ENCODE data around the gene LAMC2.

The LAMC2 gene

GRCh38 chr1:183173828-183174227 is 12.2 kb upstream of the LAMC2 start:
- Histone ChIP-seq H3K9ac (ENCODE audit: low read depth, low read length) (no peak overlapping the region), H3K4me3 (ENCODE audit: low read length) (no peak overlapping the region)

GRCh38 chr1:183175631-183176030 is 10.4 kb upstream of the LAMC2 start:
- no peaks in the 10 kb centered on the region for H3K36me3 ChIP-seq (ENCODE audit: insufficient read depth, low read depth, low read length)
- H3K4me3 ChIP-seq (ENCODE audit: low read length) = no peak overlapping the region
- H3K27me3 ChIP-seq (ENCODE audit: insufficient read depth, low read length) = no peaks in the 10 kb centered on the region
- no peak overlapping the region for H3K9ac ChIP-seq (ENCODE audit: low read depth, low read length)
- no peaks in the 10 kb centered on the region for H3K9me3 ChIP-seq (ENCODE audit: insufficient read depth, low read depth, low read length)
- no peak overlapping the region for H3K27ac ChIP-seq (ENCODE audit: low read length)
- H3K4me1 ChIP-seq (ENCODE audit: insufficient read depth, low read length) = peaks cover 5% of the 10 kb centered on the region; the same call in 1 of the 2 replicates

More at GRCh38 chr1:183173828-183174227, 12.2 kb upstream of the LAMC2 start:
- Histone ChIP-seq H3K4me1 (ENCODE audit: insufficient read depth, low read length) (no peaks in the 10 kb centered on the region; the same call in 1 of the 2 replicates), H3K36me3 (ENCODE audit: insufficient read depth, low read depth, low read length) (no peaks in the 10 kb centered on the region), H3K9me3 (ENCODE audit: insufficient read depth, low read depth, low read length) (no peaks in the 10 kb centered on the region), H3K27ac (ENCODE audit: low read length) (no peak overlapping the region), H3K27me3 (ENCODE audit: insufficient read depth, low read length) (no peaks in the 10 kb centered on the region)

GRCh38 chr1:183178545-183178944 is 7.5 kb upstream of the LAMC2 start:
- H3K27ac ChIP-seq (ENCODE audit: low read length) = no peak overlapping the region
- no peaks in the 10 kb centered on the region for H3K9me3 ChIP-seq (ENCODE audit: insufficient read depth, low read depth, low read length)
- no peak overlapping the region for H3K4me3 ChIP-seq (ENCODE audit: low read length)
- H3K27me3 ChIP-seq (ENCODE audit: insufficient read depth, low read length) = no peaks in the 10 kb centered on the region
- no peak overlapping the region for H3K9ac ChIP-seq (ENCODE audit: low read depth, low read length)
- H3K36me3 ChIP-seq (ENCODE audit: insufficient read depth, low read depth, low read length) = no peaks in the 10 kb centered on the region
- H3K4me1 ChIP-seq (ENCODE audit: insufficient read depth, low read length) = peaks cover 5% of the 10 kb centered on the region; the same call in 1 of the 2 replicates

GRCh38 chr1:183179033-183179432 is 7.0 kb upstream of the LAMC2 start:
- H3K27ac ChIP-seq (ENCODE audit: low read length) = no peak overlapping the region
- H3K9me3 ChIP-seq (ENCODE audit: insufficient read depth, low read depth, low read length) = no peaks in the 10 kb centered on the region
- peaks cover 5% of the 10 kb centered on the region; the same call in 1 of the 2 replicates for H3K4me1 ChIP-seq (ENCODE audit: insufficient read depth, low read length)
- no peaks in the 10 kb centered on the region for H3K36me3 ChIP-seq (ENCODE audit: insufficient read depth, low read depth, low read length)
- no peak overlapping the region for H3K9ac ChIP-seq (ENCODE audit: low read depth, low read length)
- H3K4me3 ChIP-seq (ENCODE audit: low read length) = no peak overlapping the region
- no peaks in the 10 kb centered on the region for H3K27me3 ChIP-seq (ENCODE audit: insufficient read depth, low read length)

GRCh38 chr1:183180218-183180617 is 5.8 kb upstream of the LAMC2 start:
- H3K36me3 ChIP-seq (ENCODE audit: insufficient read depth, low read depth, low read length) = no peaks in the 10 kb centered on the region
- H3K4me1 ChIP-seq (ENCODE audit: insufficient read depth, low read length) = peaks cover 5% of the 10 kb centered on the region; the same call in 1 of the 2 replicates
- no peak overlapping the region for H3K9ac ChIP-seq (ENCODE audit: low read depth, low read length)
- peaks cover 4% of the 10 kb centered on the region; the same call in 1 of the 2 replicates for H3K27me3 ChIP-seq (ENCODE audit: insufficient read depth, low read length)
- H3K9me3 ChIP-seq (ENCODE audit: insufficient read depth, low read depth, low read length) = no peaks in the 10 kb centered on the region
- no peak overlapping the region for H3K4me3 ChIP-seq (ENCODE audit: low read length)
- no peak overlapping the region for H3K27ac ChIP-seq (ENCODE audit: low read length)

GRCh38 chr1:183180634-183181056 is 5.4 kb upstream of the LAMC2 start:
- Histone ChIP-seq H3K4me3 (ENCODE audit: low read length) (no peak overlapping the region), H3K9ac (ENCODE audit: low read depth, low read length) (no peak overlapping the region), H3K27ac (ENCODE audit: low read length) (no peak overlapping the region), H3K4me1 (ENCODE audit: insufficient read depth, low read length) (peaks cover 5% of the 10 kb centered on the region; the same call in 1 of the 2 replicates), H3K27me3 (ENCODE audit: insufficient read depth, low read length) (peaks cover 8% of the 10 kb centered on the region; the same call in 1 of the 2 replicates), H3K9me3 (ENCODE audit: insufficient read depth, low read depth, low read length) (no peaks in the 10 kb centered on the region), H3K36me3 (ENCODE audit: insufficient read depth, low read depth, low read length) (no peaks in the 10 kb centered on the region)

GRCh38 chr1:183186841-183187240 is 777 bp downstream of the LAMC2 start:
- Histone ChIP-seq H3K36me3 (ENCODE audit: insufficient read depth, low read depth, low read length) (no peaks in the 10 kb centered on the region), H3K27me3 (ENCODE audit: insufficient read depth, low read length) (peaks cover 25% of the 10 kb centered on the region; the same call in 1 of the 2 replicates), H3K4me3 (ENCODE audit: low read length) (peak overlapping the region; percentile 74), H3K9me3 (ENCODE audit: insufficient read depth, low read depth, low read length) (no peaks in the 10 kb centered on the region), H3K27ac (ENCODE audit: low read length) (no peak overlapping the region), H3K4me1 (ENCODE audit: insufficient read depth, low read length) (peaks cover 6% of the 10 kb centered on the region; the same call in 1 of the 2 replicates), H3K9ac (ENCODE audit: low read depth, low read length) (peak overlapping the region; percentile 78; the same call in 1 of the 2 replicates)

- Histone ChIP-seq H3K4me1 (ENCODE audit: insufficient read depth, low read length) (peaks cover 10% of the 10 kb centered on the region), H3K36me3 (ENCODE audit: insufficient read depth, low read depth, low read length) (no peaks in the 10 kb centered on the region), H3K9ac (ENCODE audit: low read depth, low read length) (no peak overlapping the region), H3K9me3 (ENCODE audit: insufficient read depth, low read depth, low read length) (no peaks in the 10 kb centered on the region), H3K27ac (ENCODE audit: low read length) (no peak overlapping the region), H3K27me3 (ENCODE audit: insufficient read depth, low read length) (peaks cover 25% of the 10 kb centered on the region; the same call in 1 of the 2 replicates), H3K4me3 (ENCODE audit: low read length) (no peak overlapping the region)
These were observed 2.2 kb downstream of the LAMC2 start for GRCh38 chr1:183188240-183188639.

GRCh38 chr1:183191833-183192232 is 5.8 kb downstream of the LAMC2 start:
- no peak overlapping the region for H3K4me3 ChIP-seq (ENCODE audit: low read length)
- H3K27ac ChIP-seq (ENCODE audit: low read length) = no peak overlapping the region
- no peaks in the 10 kb centered on the region for H3K9me3 ChIP-seq (ENCODE audit: insufficient read depth, low read depth, low read length)
- H3K36me3 ChIP-seq (ENCODE audit: insufficient read depth, low read depth, low read length) = no peaks in the 10 kb centered on the region
- H3K9ac ChIP-seq (ENCODE audit: low read depth, low read length) = no peak overlapping the region
- peaks cover 6% of the 10 kb centered on the region; the same call in 1 of the 2 replicates for H3K27me3 ChIP-seq (ENCODE audit: insufficient read depth, low read length)
- H3K4me1 ChIP-seq (ENCODE audit: insufficient read depth, low read length) = peaks cover 24% of the 10 kb centered on the region

GRCh38 chr1:183193963-183194525 is 8.0 kb downstream of the LAMC2 start:
- peaks cover 20% of the 10 kb centered on the region for H3K4me1 ChIP-seq (ENCODE audit: insufficient read depth, low read length)
- no peak overlapping the region for H3K9ac ChIP-seq (ENCODE audit: low read depth, low read length)
- H3K9me3 ChIP-seq (ENCODE audit: insufficient read depth, low read depth, low read length) = no peaks in the 10 kb centered on the region
- H3K36me3 ChIP-seq (ENCODE audit: insufficient read depth, low read depth, low read length) = no peaks in the 10 kb centered on the region
- no peak overlapping the region for H3K27ac ChIP-seq (ENCODE audit: low read length)
- H3K4me3 ChIP-seq (ENCODE audit: low read length) = no peak overlapping the region
- no peaks in the 10 kb centered on the region for H3K27me3 ChIP-seq (ENCODE audit: insufficient read depth, low read length)

GRCh38 chr1:183194527-183195141 is 8.6 kb downstream of the LAMC2 start:
- Histone ChIP-seq H3K27ac (ENCODE audit: low read length) (no peak overlapping the region), H3K4me3 (ENCODE audit: low read length) (no peak overlapping the region), H3K9ac (ENCODE audit: low read depth, low read length) (no peak overlapping the region), H3K9me3 (ENCODE audit: insufficient read depth, low read depth, low read length) (no peaks in the 10 kb centered on the region), H3K4me1 (ENCODE audit: insufficient read depth, low read length) (peaks cover 20% of the 10 kb centered on the region), H3K27me3 (ENCODE audit: insufficient read depth, low read length) (no peaks in the 10 kb centered on the region), H3K36me3 (ENCODE audit: insufficient read depth, low read depth, low read length) (no peaks in the 10 kb centered on the region)

- peaks cover 20% of the 10 kb centered on the region for H3K4me1 ChIP-seq (ENCODE audit: insufficient read depth, low read length)
- H3K36me3 ChIP-seq (ENCODE audit: insufficient read depth, low read depth, low read length) = no peaks in the 10 kb centered on the region
- H3K27ac ChIP-seq (ENCODE audit: low read length) = no peak overlapping the region
These were observed 9.1 kb downstream of the LAMC2 start for GRCh38 chr1:183195142-183195574.

More at GRCh38 chr1:183195142-183195574, 9.1 kb downstream of the LAMC2 start:
- no peak overlapping the region for H3K4me3 ChIP-seq (ENCODE audit: low read length)
- H3K9me3 ChIP-seq (ENCODE audit: insufficient read depth, low read depth, low read length) = no peaks in the 10 kb centered on the region
- no peaks in the 10 kb centered on the region for H3K27me3 ChIP-seq (ENCODE audit: insufficient read depth, low read length)
- H3K9ac ChIP-seq (ENCODE audit: low read depth, low read length) = no peak overlapping the region
